Endothelial cell of umbilical vein (primary cell): ENCODE measurements around the gene OCA2. TPM values are rescaled to one million over a fixed set of nuclear protein-coding genes. Genes with fewer than 3 reads are reported as not detected.

Source experiments
- BruUV-seq: library from RNA; stranded (reverse); fragments of 400-500 nt; replicated peaks from 2 replicates; lab custom pipeline; 2021; lab: Mats Ljungman, UMichigan
- CTCF ChIA-PET: fragments of 300-600, 350-600 bp; sonication (Branson Sonifier 250); formaldehyde crosslinking; loops from one replicate; lab custom pipeline; 2021; ENCODE audit warnings: antibody characterized with exemption, inconsistent platforms; lab: Charles Lee
- POLR2A ChIA-PET: fragments of 300-600, 350-600 bp; sonication (Branson Sonifier 250); formaldehyde crosslinking; loops from one replicate; lab custom pipeline; 2021; ENCODE audit warnings: antibody characterized with exemption, inconsistent platforms; lab: Charles Lee
- DNase-seq: peaks from one replicate; pipeline ENCODE4 v3.0.0-alpha.2; 2011; ENCODE audit warnings: low read depth, low spot score
- FAIRE-seq: peaks from 2 replicates; lab custom pipeline; 2011; peaks lifted over from hg19 to GRCh38; lab: Jason Lieb, UNC
- H2AFZ ChIP-seq: 2 replicates; pipeline ENCODE4 v1.6.0; 2012; ENCODE audit warnings: low read depth, low read length, control low read depth, inconsistent platforms
- H3K27ac ChIP-seq: 2 replicates; pipeline ENCODE4 v1.5.1; 2011; ENCODE audit warnings: low read depth, mild to moderate bottlenecking, control low read depth, low read length, moderate library complexity; ENCODE audit not compliant: insufficient read depth
- H3K27me3 ChIP-seq, 2 experiments: 2 replicates each; pipeline versions ENCODE4 v1.6.0 to v1.6.1; 2011; ENCODE audit warnings: low read length in 2 of 2, mixed read lengths in 1 of 2; ENCODE audit not compliant: control insufficient read depth in 2 of 2, insufficient read depth in 2 of 2
- H3K36me3 ChIP-seq, 2 experiments: 2 replicates in 1 of 2; 3 replicates in 1 of 2; pipeline ENCODE4 v1.5.1; 2011; ENCODE audit warnings: low read length in 2 of 2, mild to moderate bottlenecking in 1 of 2, moderate library complexity in 1 of 2; ENCODE audit not compliant: control insufficient read depth in 2 of 2, insufficient read depth in 2 of 2; ENCODE audit errors: extremely low read depth in 1 of 2
- H3K4me1 ChIP-seq: 3 replicates; pipeline ENCODE4 v1.5.1; 2011; ENCODE audit warnings: mild to moderate bottlenecking, low read length; ENCODE audit not compliant: control insufficient read depth, insufficient read depth; ENCODE audit errors: extremely low read depth
- H3K4me2 ChIP-seq: 2 replicates; pipeline ENCODE4 v1.6.1; 2011; ENCODE audit warnings: low read length, control low read depth, mixed read lengths; ENCODE audit not compliant: insufficient read depth
- H3K4me3 ChIP-seq, 3 experiments: fragments of 200-600 bp in 1 of 3; sonication (generic), shearing (Covaris generic) in 1 of 3; replicated peaks in 1 of 3; 2 replicates each; pipeline ENCODE4 v1.5.1; 2011 to 2016; ENCODE audit warnings: control low read depth in 3 of 3, low read length in 3 of 3, mild to moderate bottlenecking in 2 of 3, inconsistent platforms in 1 of 3, low read depth in 1 of 3, moderate library complexity in 1 of 3; ENCODE audit not compliant: insufficient read depth in 1 of 3
- H3K79me2 ChIP-seq: 2 replicates; pipeline ENCODE4 v1.6.0; 2012; ENCODE audit warnings: low read length, inconsistent platforms; ENCODE audit not compliant: control insufficient read depth, insufficient read depth
- H3K9ac ChIP-seq: replicated peaks from 2 replicates; pipeline ENCODE3; 2011; ENCODE audit warnings: low read length, control low read depth; ENCODE audit not compliant: insufficient read depth; ENCODE audit errors: extremely low read depth
- H3K9me1 ChIP-seq: replicated peaks from 3 replicates; pipeline ENCODE4 v1.6.0; 2011; ENCODE audit warnings: mild to moderate bottlenecking, low read length; ENCODE audit not compliant: control insufficient read depth, insufficient read depth; ENCODE audit errors: extremely low read depth
- H3K9me3 ChIP-seq: replicated peaks from 2 replicates; pipeline ENCODE4 v1.5.1; 2012; ENCODE audit warnings: low read length, inconsistent platforms; ENCODE audit not compliant: control insufficient read depth, insufficient read depth
- H4K20me1 ChIP-seq: replicated peaks from 2 replicates; pipeline ENCODE3; 2011; ENCODE audit warnings: mild to moderate bottlenecking, low read length; ENCODE audit not compliant: control insufficient read depth, insufficient read depth; ENCODE audit errors: extremely low read depth
- CTCF ChIP-seq, 2 donors: IDR thresholded peaks; 1 replicate in 1 of 2; 2 replicates in 1 of 2; pipeline ENCODE4 v1.5.1; 2011; ENCODE audit warnings: low read length in 2 of 2, mild to moderate bottlenecking in 2 of 2, moderate library complexity in 2 of 2, control low read depth in 1 of 2, inconsistent platforms in 1 of 2, low read depth in 1 of 2; ENCODE audit not compliant: insufficient read depth in 1 of 2; ENCODE audit errors: extremely low read depth in 1 of 2
- EZH2 ChIP-seq: IDR thresholded peaks from 2 replicates; pipeline ENCODE4 v1.6.1; 2012; ENCODE audit warnings: borderline replicate concordance, low read depth, mild to moderate bottlenecking, moderate library complexity, low read length, inconsistent platforms; ENCODE audit not compliant: severe bottlenecking
- FOS ChIP-seq: IDR thresholded peaks from 2 replicates; pipeline ENCODE4 v1.6.1; 2011; ENCODE audit warnings: mild to moderate bottlenecking, low read length, moderate library complexity, borderline replicate concordance; ENCODE audit not compliant: insufficient read depth
- GATA2 ChIP-seq: IDR thresholded peaks from 2 replicates; pipeline ENCODE4 v1.7.0; 2011; ENCODE audit warnings: low read depth, mild to moderate bottlenecking, moderate library complexity, mixed read lengths, low read length; ENCODE audit not compliant: insufficient read length, insufficient read depth
- JUN ChIP-seq: IDR thresholded peaks from 2 replicates; pipeline ENCODE4 v1.6.1; 2011; ENCODE audit warnings: borderline replicate concordance, low read depth; ENCODE audit not compliant: insufficient read length, insufficient read depth
- MAX ChIP-seq: IDR thresholded peaks from 2 replicates; pipeline ENCODE4 v1.6.1; 2011; ENCODE audit not compliant: insufficient read depth, insufficient read length
- MYC ChIP-seq: IDR thresholded peaks from one replicate; pipeline ENCODE4 v1.6.1; 2011; ENCODE audit warnings: mild to moderate bottlenecking, low read depth, low read length
- POLR2A ChIP-seq: IDR thresholded peaks from 2 replicates; pipeline ENCODE4 v1.6.1; 2012; ENCODE audit warnings: low read depth, mild to moderate bottlenecking, control low read depth, low read length
- POLR2AphosphoS5 ChIP-seq: IDR thresholded peaks from 2 replicates; pipeline ENCODE4 v1.6.1; 2012; ENCODE audit warnings: low read depth, mild to moderate bottlenecking, control low read depth, low read length, moderate library complexity; ENCODE audit not compliant: insufficient read depth
- dilution Hi-C: fragments of 300-500 bp; cut with MboI; formaldehyde crosslinking; loops from one replicate; pipeline ENCODE4 v1.15.0; 2019; ENCODE audit warnings: low sequenced_read_pairs; ENCODE audit not compliant: extremely low pct_ligation_motif_present
- intact Hi-C: fragments of 100-400 bp; cut with micrococcal nuclease; formaldehyde crosslinking; loops from one replicate; pipeline ENCODE4 v1.10.0; 2022
- polyA plus RNA-seq, 4 experiments: library from polyadenylated mRNA; depleted of rRNA in 3 of 4; stranded (reverse) in 3 of 4; unstranded in 1 of 4; fragments of >200 nt; gene quantifications; 2 replicates each; pipeline versions ENCODE4 v1.2.1 to v1.2.3, GENCODE V29; 2011 to 2012; ENCODE audit warnings: missing spikeins in 1 of 4
- total RNA-seq: library from RNA; stranded (reverse); gene quantifications from 2 replicates; pipeline ENCODE4 v1.2.3, GENCODE V29; 2021

Gene OCA2
- total and polyA plus RNA-seq, 2 donors (not counting 3 experiments of a cell fraction or from before 2014, with no cell fraction given): not detected

GRCh38 chr15:28058082-28058481 is 41.0 kb downstream of the OCA2 start:
- intact Hi-C loops (no loop called here), dilution Hi-C loops (no loop called here)
- H3K27me3 ChIP-seq: no peaks in the 10 kb centered on the region
- no peaks in the 10 kb centered on the region for H3K36me3 ChIP-seq
- H4K20me1 ChIP-seq: no peaks in the 10 kb centered on the region
- POLR2A ChIA-PET: no interaction called here
- BruUV-seq: no TSS peak
- no peak overlapping the region for H3K9ac ChIP-seq
- H3K4me2 ChIP-seq: no peak overlapping the region
- H3K4me3 ChIP-seq: no peak overlapping the region
- no peaks in the 10 kb centered on the region for H3K79me2 ChIP-seq
- H3K27ac ChIP-seq: no peak overlapping the region
- FAIRE-seq (no peak), DNase-seq (no peak)
- CTCF ChIA-PET: no interaction called here
- H2AFZ ChIP-seq: no peak overlapping the region
- TF ChIP-seq JUN (no peak), GATA2 (no peak), MAX (no peak), POLR2AphosphoS5 (no peak), EZH2 (no peak), FOS (no peak), POLR2A (no peak), CTCF (IDR thresholded peaks at IDR 0.05; ENCODE audit: extremely low read depth in 1 of 2, insufficient read depth in 1 of 2, low read depth in 1 of 2, low read length in 2 of 2) (no peak), MYC (no peak)
- no peaks in the 10 kb centered on the region for H3K4me1 ChIP-seq
- no peaks in the 10 kb centered on the region for H3K9me3 ChIP-seq
- no peaks in the 10 kb centered on the region for H3K9me1 ChIP-seq
